HCT116 (cell line): ENCODE data around the gene SPDYE4. TPM values are rescaled to one million over a fixed set of nuclear protein-coding genes. Genes with fewer than 3 reads are reported as not detected.

ENCODE experiments used
- ATAC-seq: fragments of 200-7000 bp; cut with Tn5 transposase; 2 replicates; pipeline ENCODE4 v1.9.1; 2020; ENCODE audit warnings: mild to moderate bottlenecking, moderate library complexity
- BruUV-seq: library from RNA; stranded (reverse); fragments of 400-500 nt; replicated peaks from 2 replicates; lab custom pipeline; 2021; lab: Mats Ljungman, UMichigan
- CTCF ChIA-PET: fragments of 300-600 bp; sonication (Branson Sonifier 250); formaldehyde crosslinking; loops from one replicate; lab custom pipeline; 2021; ENCODE audit warnings: antibody characterized with exemption; lab: Charles Lee
- POLR2A ChIA-PET: fragments of 300-600, 350-600 bp; sonication (Branson Sonifier 250); formaldehyde crosslinking; loops from one replicate; lab custom pipeline; 2021; ENCODE audit warnings: antibody characterized with exemption; lab: Charles Lee
- RAD21 ChIA-PET, 2 experiments: fragments of 300-600 bp; sonication (Branson Sonifier 250); formaldehyde crosslinking; loops; one replicate each; lab custom pipeline; 2023; ENCODE audit warnings: low total read pairs in 2 of 2; ENCODE audit not compliant: uncharacterized antibody in 2 of 2, unreplicated experiment in 2 of 2, low non-redundant PET in 1 of 2; lab: Charles Lee
- DNase-seq: peaks from one replicate; pipeline ENCODE4 v3.0.0-alpha.2; 2010; ENCODE audit warnings: low read depth, low spot score
- H2AFZ ChIP-seq: fragments of 200-600 bp; shearing (Covaris generic), sonication (generic); 2 replicates; pipeline ENCODE4 v1.6.1; 2017; ENCODE audit warnings: low read depth, mixed run types, mixed read lengths, antibody characterized with exemption, low read length; ENCODE audit not compliant: poor library complexity, severe bottlenecking
- H3K27ac ChIP-seq: 2 replicates; pipeline ENCODE4 v1.5.1; 2012; ENCODE audit warnings: low read depth, low read length
- H3K27me3 ChIP-seq: fragments of 200-600 bp; sonication (generic); 2 replicates; pipeline ENCODE4 v1.6.1; 2016; ENCODE audit warnings: mixed run types, low read length, mixed read lengths; ENCODE audit not compliant: insufficient read depth
- H3K36me3 ChIP-seq, 2 experiments: fragments of 200-500 bp in 1 of 2; fragments of 200-600 bp in 1 of 2; sonication (Bioruptor generic) in 1 of 2; sonication (generic) in 1 of 2; 2 replicates each; pipeline versions ENCODE4 v1.5.1 to v1.6.1; 2014 to 2016; ENCODE audit warnings: low read length in 2 of 2, inconsistent platforms in 1 of 2, mixed read lengths in 1 of 2, mixed run types in 1 of 2; ENCODE audit not compliant: insufficient read depth in 2 of 2, control insufficient read depth in 1 of 2
- H3K4me1 ChIP-seq, 2 experiments: fragments of 200-600 bp in 1 of 2; sonication (generic) in 1 of 2; 2 replicates each; pipeline versions ENCODE4 v1.5.1 to v1.6.1; 2012 to 2017; ENCODE audit warnings: low read length in 2 of 2, inconsistent platforms in 1 of 2, mild to moderate bottlenecking in 1 of 2, mixed read lengths in 1 of 2, mixed run types in 1 of 2, moderate library complexity in 1 of 2; ENCODE audit not compliant: insufficient read depth in 2 of 2, control insufficient read depth in 1 of 2
- H3K4me2 ChIP-seq: fragments of 200-600 bp; sonication (generic); 2 replicates; pipeline ENCODE4 v1.6.1; 2017; ENCODE audit warnings: mixed run types, low read length, mixed read lengths
- H3K4me3 ChIP-seq, 2 experiments: fragments of 200-600 bp in 1 of 2; sonication (generic) in 1 of 2; replicated peaks in 1 of 2; 2 replicates each; pipeline ENCODE4 v1.5.1; 2011 to 2016; ENCODE audit warnings: low read length in 2 of 2, control low read depth in 1 of 2, low read depth in 1 of 2, mild to moderate bottlenecking in 1 of 2, mixed read lengths in 1 of 2, mixed run types in 1 of 2
- H3K79me2 ChIP-seq: fragments of 200-600 bp; sonication (generic); 2 replicates; pipeline ENCODE4 v1.6.1; 2017; ENCODE audit warnings: mild to moderate bottlenecking, mixed run types, low read length, moderate library complexity, mixed read lengths; ENCODE audit not compliant: insufficient read depth
- H3K9ac ChIP-seq: fragments of 200-600 bp; sonication (generic); 2 replicates; pipeline ENCODE4 v1.6.1; 2016; ENCODE audit warnings: low read length, mixed read lengths
- H3K9me2 ChIP-seq: fragments of 200-600 bp; sonication (generic), shearing (Covaris generic); 2 replicates; pipeline ENCODE4 v1.6.1; 2017; ENCODE audit warnings: mixed run types, mild to moderate bottlenecking, moderate library complexity; ENCODE audit not compliant: insufficient read depth
- H3K9me3 ChIP-seq, 2 experiments: fragments of 200-500 bp in 1 of 2; fragments of 200-600 bp in 1 of 2; sonication (Bioruptor generic) in 1 of 2; sonication (generic) in 1 of 2; 2 replicates each; pipeline ENCODE4 v1.6.1; 2014 to 2017; ENCODE audit warnings: low read length in 2 of 2, mixed read lengths in 2 of 2, inconsistent platforms in 1 of 2, low read depth in 1 of 2, mild to moderate bottlenecking in 1 of 2, mixed run types in 1 of 2, moderate library complexity in 1 of 2; ENCODE audit not compliant: control insufficient read depth in 1 of 2, insufficient read depth in 1 of 2
- H4K20me1 ChIP-seq: fragments of 200-600 bp; sonication (generic), shearing (Covaris generic); 2 replicates; pipeline ENCODE4 v1.6.1; 2017; ENCODE audit warnings: mixed run types, mild to moderate bottlenecking, moderate library complexity; ENCODE audit not compliant: insufficient read depth
- CBX3 ChIP-seq: IDR thresholded peaks from 2 replicates; pipeline ENCODE4 v1.6.1; 2012; ENCODE audit warnings: low read depth
- EGR1 ChIP-seq: IDR thresholded peaks from 2 replicates; pipeline ENCODE4 v1.6.1; 2012; ENCODE audit warnings: low read depth
- ELF1 ChIP-seq: IDR thresholded peaks from 2 replicates; pipeline ENCODE4 v1.6.1; 2012; ENCODE audit warnings: low read depth, borderline replicate concordance
- EZH2 ChIP-seq: fragments of 200-600 bp; sonication (generic); IDR thresholded peaks from 2 replicates; pipeline ENCODE4 v1.6.1; 2017; ENCODE audit warnings: antibody characterized with exemption, mixed run types
- JUND ChIP-seq: IDR thresholded peaks from 2 replicates; pipeline ENCODE4 v1.6.1; 2012
- POLR2A ChIP-seq: IDR thresholded peaks from 2 replicates; pipeline ENCODE4 v1.7.0; 2011; ENCODE audit warnings: borderline replicate concordance; ENCODE audit not compliant: insufficient read depth, insufficient read length; ENCODE audit errors: extremely low read depth
- POLR2AphosphoS5 ChIP-seq: IDR thresholded peaks from 2 replicates; pipeline ENCODE4 v1.6.1; 2011; ENCODE audit warnings: mild to moderate bottlenecking, low read depth, low read length, moderate library complexity
- RAD21 ChIP-seq: IDR thresholded peaks from 2 replicates; pipeline ENCODE4 v1.6.1; 2012; ENCODE audit warnings: low read depth, mild to moderate bottlenecking
- SP1 ChIP-seq: IDR thresholded peaks from 2 replicates; pipeline ENCODE4 v1.6.1; 2012; ENCODE audit warnings: low read depth
- TCF7L2 ChIP-seq: IDR thresholded peaks from 2 replicates; pipeline ENCODE4 v1.7.0; 2011; ENCODE audit warnings: borderline replicate concordance, inconsistent platforms; ENCODE audit not compliant: insufficient read depth, insufficient read length; ENCODE audit errors: extremely low read depth
- YY1 ChIP-seq: IDR thresholded peaks from 2 replicates; pipeline ENCODE4 v1.6.1; 2011; ENCODE audit warnings: low read length, low read depth, moderate library complexity, mild to moderate bottlenecking; ENCODE audit not compliant: insufficient replicate concordance; ENCODE audit errors: extremely low read depth
- ZFX ChIP-seq: fragments of 450-650 bp; IDR thresholded peaks from 2 replicates; pipeline ENCODE4 v1.6.1; 2017
- ZNF274 ChIP-seq: fragments of 200-500 bp; sonication (Bioruptor generic); IDR thresholded peaks from 2 replicates; pipeline ENCODE4 v1.6.1; 2014; ENCODE audit warnings: mild to moderate bottlenecking, low read depth, low read length, inconsistent platforms
- intact Hi-C: fragments of 100-400 bp; cut with micrococcal nuclease; formaldehyde crosslinking; loops from 2 replicates; pipeline ENCODE4 v1.10.0; 2022
- total RNA-seq: library from RNA; stranded (reverse); gene quantifications from one replicate; pipeline ENCODE4 v1.2.1, GENCODE V29; 2021; ENCODE audit not compliant: unreplicated experiment
- TF ChIP-seq, protein P1 (sequence below): IDR thresholded peaks from 2 replicates; pipeline ENCODE4 v1.6.1; 2012
- TF ChIP-seq, protein P2 (sequence below): IDR thresholded peaks from 2 replicates; pipeline ENCODE4 v1.6.1; 2012; ENCODE audit warnings: low read depth
- TF ChIP-seq, protein P3 (sequence below): IDR thresholded peaks from 2 replicates; pipeline ENCODE4 v1.6.1; 2012
- TF ChIP-seq, protein P4 (sequence below): IDR thresholded peaks from 2 replicates; pipeline ENCODE4 v1.6.1; 2011; ENCODE audit warnings: mild to moderate bottlenecking, low read length, moderate library complexity; ENCODE audit not compliant: insufficient replicate concordance; ENCODE audit errors: extremely low read depth

SPDYE4 gene
- total RNA-seq, 1 experiment from 2014 or later: not detected

DNA sequence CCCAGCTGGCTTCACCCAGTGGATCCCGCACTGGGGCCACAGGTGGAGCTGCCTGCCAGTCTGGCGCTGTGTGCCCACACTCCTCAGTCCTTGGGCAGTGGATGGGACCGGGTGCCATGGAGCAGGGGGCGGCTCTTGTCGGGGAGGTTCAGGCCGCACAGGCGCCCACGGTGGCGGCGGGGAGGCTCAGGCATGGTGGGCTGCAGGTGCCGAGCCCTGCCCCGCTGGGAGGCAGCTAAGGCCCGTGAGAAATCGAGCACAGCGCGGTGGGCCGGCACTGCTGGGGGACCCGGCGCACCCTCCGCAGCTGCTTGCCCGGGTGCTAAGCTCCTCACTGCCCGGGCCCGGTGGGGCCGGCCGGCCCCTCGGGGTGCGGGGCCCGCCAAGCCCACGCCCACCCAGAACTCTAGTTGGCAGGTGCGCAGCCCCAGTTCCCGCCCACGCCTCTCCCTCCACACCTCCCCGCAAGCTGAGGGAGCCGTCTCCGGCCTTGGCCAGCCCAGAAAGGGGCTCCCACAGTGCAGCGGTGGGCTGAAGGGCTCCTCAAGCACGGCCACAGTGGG is 40.3 kb downstream of the SPDYE4 start (continued):
- TF ChIP-seq, protein P1, sequence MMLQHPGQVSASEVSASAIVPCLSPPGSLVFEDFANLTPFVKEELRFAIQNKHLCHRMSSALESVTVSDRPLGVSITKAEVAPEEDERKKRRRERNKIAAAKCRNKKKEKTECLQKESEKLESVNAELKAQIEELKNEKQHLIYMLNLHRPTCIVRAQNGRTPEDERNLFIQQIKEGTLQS: no peak
- no peak for TF ChIP-seq POLR2AphosphoS5
- TF ChIP-seq RAD21: no peak
- TF ChIP-seq ELF1: no peak
- TF ChIP-seq, protein P2, sequence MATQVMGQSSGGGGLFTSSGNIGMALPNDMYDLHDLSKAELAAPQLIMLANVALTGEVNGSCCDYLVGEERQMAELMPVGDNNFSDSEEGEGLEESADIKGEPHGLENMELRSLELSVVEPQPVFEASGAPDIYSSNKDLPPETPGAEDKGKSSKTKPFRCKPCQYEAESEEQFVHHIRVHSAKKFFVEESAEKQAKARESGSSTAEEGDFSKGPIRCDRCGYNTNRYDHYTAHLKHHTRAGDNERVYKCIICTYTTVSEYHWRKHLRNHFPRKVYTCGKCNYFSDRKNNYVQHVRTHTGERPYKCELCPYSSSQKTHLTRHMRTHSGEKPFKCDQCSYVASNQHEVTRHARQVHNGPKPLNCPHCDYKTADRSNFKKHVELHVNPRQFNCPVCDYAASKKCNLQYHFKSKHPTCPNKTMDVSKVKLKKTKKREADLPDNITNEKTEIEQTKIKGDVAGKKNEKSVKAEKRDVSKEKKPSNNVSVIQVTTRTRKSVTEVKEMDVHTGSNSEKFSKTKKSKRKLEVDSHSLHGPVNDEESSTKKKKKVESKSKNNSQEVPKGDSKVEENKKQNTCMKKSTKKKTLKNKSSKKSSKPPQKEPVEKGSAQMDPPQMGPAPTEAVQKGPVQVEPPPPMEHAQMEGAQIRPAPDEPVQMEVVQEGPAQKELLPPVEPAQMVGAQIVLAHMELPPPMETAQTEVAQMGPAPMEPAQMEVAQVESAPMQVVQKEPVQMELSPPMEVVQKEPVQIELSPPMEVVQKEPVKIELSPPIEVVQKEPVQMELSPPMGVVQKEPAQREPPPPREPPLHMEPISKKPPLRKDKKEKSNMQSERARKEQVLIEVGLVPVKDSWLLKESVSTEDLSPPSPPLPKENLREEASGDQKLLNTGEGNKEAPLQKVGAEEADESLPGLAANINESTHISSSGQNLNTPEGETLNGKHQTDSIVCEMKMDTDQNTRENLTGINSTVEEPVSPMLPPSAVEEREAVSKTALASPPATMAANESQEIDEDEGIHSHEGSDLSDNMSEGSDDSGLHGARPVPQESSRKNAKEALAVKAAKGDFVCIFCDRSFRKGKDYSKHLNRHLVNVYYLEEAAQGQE: no peak

DNA sequence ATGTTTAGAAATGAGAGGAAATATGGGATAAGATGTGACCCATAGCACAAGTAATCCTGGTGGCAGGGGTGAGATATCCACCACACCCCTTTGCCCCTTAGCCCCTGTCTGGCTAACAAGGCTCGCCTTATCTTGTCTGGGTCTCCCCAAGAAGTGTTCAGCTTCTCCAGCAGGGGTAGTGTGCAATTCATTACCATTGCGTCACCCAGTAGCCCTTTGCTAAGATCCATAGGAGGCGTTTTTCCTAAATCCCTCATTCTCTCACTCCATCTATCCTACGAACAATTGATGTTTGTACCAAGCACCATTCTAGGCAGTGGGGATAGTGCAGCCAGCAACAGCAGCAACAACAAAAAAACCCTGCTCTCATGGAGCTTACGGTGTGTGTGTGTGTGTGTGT is 44.5 kb downstream of the SPDYE4 start:
- intact Hi-C loops: no loop called here
- DNase-seq: no peak
- RAD21 ChIA-PET: no interaction called here

More for the DNA sequence above, 44.5 kb downstream of the SPDYE4 start:
- no peak overlapping the region for H3K27ac ChIP-seq
- no TSS peak for BruUV-seq
- H3K4me2 ChIP-seq: no peak overlapping the region
- ChIA-PET POLR2A (no interaction called here), CTCF (no interaction called here)
- H3K9me2 ChIP-seq: no peaks in the 10 kb centered on the region
- H3K4me1 ChIP-seq: no peaks in the 10 kb centered on the region
- H3K9ac ChIP-seq: no peak overlapping the region
- H4K20me1 ChIP-seq: no peaks in the 10 kb centered on the region
- no peak for ATAC-seq
- H3K27me3 ChIP-seq: no peaks in the 10 kb centered on the region
- no peaks in the 10 kb centered on the region for H3K9me3 ChIP-seq
- no peaks in the 10 kb centered on the region for H3K79me2 ChIP-seq
- no peak overlapping the region for H2AFZ ChIP-seq
- no peaks in the 10 kb centered on the region for H3K36me3 ChIP-seq
- H3K4me3 ChIP-seq: no peak overlapping the region
- TF ChIP-seq JUND (no peak), EGR1 (no peak), SP1 (no peak), RAD21 (no peak), YY1 (no peak), ZFX (no peak), CBX3 (no peak), POLR2A (no peak), TCF7L2 (no peak), ZNF274 (no peak), EZH2 (no peak), POLR2AphosphoS5 (no peak)
- TF ChIP-seq, protein P3, sequence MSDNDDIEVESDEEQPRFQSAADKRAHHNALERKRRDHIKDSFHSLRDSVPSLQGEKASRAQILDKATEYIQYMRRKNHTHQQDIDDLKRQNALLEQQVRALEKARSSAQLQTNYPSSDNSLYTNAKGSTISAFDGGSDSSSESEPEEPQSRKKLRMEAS: no peak
- TF ChIP-seq, protein P4, sequence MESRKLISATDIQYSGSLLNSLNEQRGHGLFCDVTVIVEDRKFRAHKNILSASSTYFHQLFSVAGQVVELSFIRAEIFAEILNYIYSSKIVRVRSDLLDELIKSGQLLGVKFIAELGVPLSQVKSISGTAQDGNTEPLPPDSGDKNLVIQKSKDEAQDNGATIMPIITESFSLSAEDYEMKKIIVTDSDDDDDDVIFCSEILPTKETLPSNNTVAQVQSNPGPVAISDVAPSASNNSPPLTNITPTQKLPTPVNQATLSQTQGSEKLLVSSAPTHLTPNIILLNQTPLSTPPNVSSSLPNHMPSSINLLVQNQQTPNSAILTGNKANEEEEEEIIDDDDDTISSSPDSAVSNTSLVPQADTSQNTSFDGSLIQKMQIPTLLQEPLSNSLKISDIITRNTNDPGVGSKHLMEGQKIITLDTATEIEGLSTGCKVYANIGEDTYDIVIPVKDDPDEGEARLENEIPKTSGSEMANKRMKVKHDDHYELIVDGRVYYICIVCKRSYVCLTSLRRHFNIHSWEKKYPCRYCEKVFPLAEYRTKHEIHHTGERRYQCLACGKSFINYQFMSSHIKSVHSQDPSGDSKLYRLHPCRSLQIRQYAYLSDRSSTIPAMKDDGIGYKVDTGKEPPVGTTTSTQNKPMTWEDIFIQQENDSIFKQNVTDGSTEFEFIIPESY: no peak
